ENCODE measurements around the gene TLR4. TPM values are rescaled to one million over a fixed set of nuclear protein-coding genes. Genes with fewer than 3 reads are reported as not detected.

TLR4 gene
- total RNA-seq, 1 experiment from 2014 or later = 0.07 TPM

- H4K8ac ChIP-seq (replicated peaks; ENCODE audit: insufficient read length, low read depth, low read length) = no peak overlapping the region
- H3K4me1 Mint-ChIP-seq = peaks cover 0 to under 1% of the 10 kb centered on the region in 2 experiments; a peak in 1 of 4 replicates
- no peaks in the 10 kb centered on the region for H3K79me2 ChIP-seq (ENCODE audit: insufficient read depth, low read length)
- H2BK120ac ChIP-seq (ENCODE audit: low read depth, low read length, poor library complexity, severe bottlenecking) = no peak overlapping the region
- no peak overlapping the region for H2AK5ac ChIP-seq (ENCODE audit: insufficient read length, low read length)
- TF ChIP-seq CTCF (conservative IDR thresholded peaks at IDR 0.05) = no peak
- no peaks in the 10 kb centered on the region for H3K9me3 Mint-ChIP-seq
- H3K4me1 ChIP-seq (ENCODE audit: insufficient read depth, low read length) = no peaks in the 10 kb centered on the region
- no peak overlapping the region for H3K9ac ChIP-seq (ENCODE audit: extremely low read depth, insufficient read length, low read length)
- no peak overlapping the region for H2BK5ac ChIP-seq (ENCODE audit: insufficient read length, low read length)
- no peak overlapping the region for H3K14ac ChIP-seq (ENCODE audit: insufficient read depth, low read length)
- H3K9me3 ChIP-seq (ENCODE audit: control insufficient read depth, low read depth, low read length) = no peaks in the 10 kb centered on the region
- no peak overlapping the region for H3K56ac ChIP-seq (ENCODE audit: insufficient read length, low read depth, low read length)
- H2BK20ac ChIP-seq (ENCODE audit: low read depth, low read length, poor library complexity, severe bottlenecking) = no peak overlapping the region
- no peak for DNase-seq
- H3T11ph ChIP-seq (ENCODE audit: low read length) = no peak overlapping the region
- H2AFZ ChIP-seq (ENCODE audit: low read length) = no peak overlapping the region
- H3K23ac ChIP-seq (ENCODE audit: insufficient read length, low read depth, low read length) = no peak overlapping the region
- no peaks in the 10 kb centered on the region for H3K36me3 Mint-ChIP-seq (ENCODE audit: insufficient read depth in 1 of 3, low read depth in 3 of 3)
- H3K4me3 Mint-ChIP-seq = no peak overlapping the region
- H3K23me2 ChIP-seq (ENCODE audit: insufficient read length, low read depth, low read length, poor library complexity, severe bottlenecking) = no peaks in the 10 kb centered on the region
- no peak overlapping the region for H2BK12ac ChIP-seq (ENCODE audit: insufficient read length, low read depth, low read length)
- H2BK15ac ChIP-seq (ENCODE audit: low read depth, low read length) = no peak overlapping the region
- H4K5ac ChIP-seq (ENCODE audit: insufficient read length, low read depth, low read length) = no peak overlapping the region
- H3K27ac ChIP-seq (ENCODE audit: insufficient read length, low read depth, low read length) = no peak overlapping the region
- H3K79me1 ChIP-seq (ENCODE audit: insufficient read depth, low read depth, low read length, poor library complexity, severe bottlenecking) = no peaks in the 10 kb centered on the region
- no peak overlapping the region for H3K27ac Mint-ChIP-seq
- H4K91ac ChIP-seq (ENCODE audit: insufficient read length, low read depth, low read length) = no peak overlapping the region
- no peak overlapping the region for H3K4me2 ChIP-seq (ENCODE audit: insufficient read depth, insufficient read length, low read length)
- no peaks in the 10 kb centered on the region for H3K27me3 ChIP-seq (ENCODE audit: insufficient read depth, low read length)
- H3K27me3 Mint-ChIP-seq (ENCODE audit: low read depth) = no peaks in the 10 kb centered on the region
- no CpG with 5 or more reads among the region's 2 CpGs for WGBS (ENCODE audit: extremely low coverage, insufficient read length, low lambda C conversion rate)
- no peak overlapping the region for H3K4ac ChIP-seq (ENCODE audit: low read depth, low read length)
- H4K20me1 ChIP-seq (ENCODE audit: control insufficient read depth, insufficient read depth, insufficient read length) = no peaks in the 10 kb centered on the region
- no peak overlapping the region for H3K18ac ChIP-seq (ENCODE audit: insufficient read length, low read depth, low read length)
Observed at GRCh38 chr9:117709936-117710335, 5.7 kb downstream of the TLR4 start.
